HL-60 (cell line): Measurements from ENCODE around the gene ZNF566.

Experiments used
- CTCF ChIP-seq: IDR thresholded peaks from one replicate; pipeline ENCODE4 v1.5.1; 2011; ENCODE audit warnings: low read length, control low read depth, inconsistent platforms; ENCODE audit not compliant: insufficient read depth
- POLR2AphosphoS5 ChIP-seq: IDR thresholded peaks from 2 replicates; pipeline ENCODE4 v1.6.1; 2012; ENCODE audit warnings: low read depth
- SPI1 ChIP-seq: IDR thresholded peaks from 2 replicates; pipeline ENCODE4 v1.6.1; 2012; ENCODE audit warnings: low read depth, mild to moderate bottlenecking, borderline replicate concordance

- TF ChIP-seq CTCF (no peak), POLR2AphosphoS5 (no peak), SPI1 (no peak)
Observed at GRCh38 chr19:36421749-36422481, 67.4 kb downstream of the ZNF566 start.
